Measurements from ENCODE around the gene LNX2.

DNA sequence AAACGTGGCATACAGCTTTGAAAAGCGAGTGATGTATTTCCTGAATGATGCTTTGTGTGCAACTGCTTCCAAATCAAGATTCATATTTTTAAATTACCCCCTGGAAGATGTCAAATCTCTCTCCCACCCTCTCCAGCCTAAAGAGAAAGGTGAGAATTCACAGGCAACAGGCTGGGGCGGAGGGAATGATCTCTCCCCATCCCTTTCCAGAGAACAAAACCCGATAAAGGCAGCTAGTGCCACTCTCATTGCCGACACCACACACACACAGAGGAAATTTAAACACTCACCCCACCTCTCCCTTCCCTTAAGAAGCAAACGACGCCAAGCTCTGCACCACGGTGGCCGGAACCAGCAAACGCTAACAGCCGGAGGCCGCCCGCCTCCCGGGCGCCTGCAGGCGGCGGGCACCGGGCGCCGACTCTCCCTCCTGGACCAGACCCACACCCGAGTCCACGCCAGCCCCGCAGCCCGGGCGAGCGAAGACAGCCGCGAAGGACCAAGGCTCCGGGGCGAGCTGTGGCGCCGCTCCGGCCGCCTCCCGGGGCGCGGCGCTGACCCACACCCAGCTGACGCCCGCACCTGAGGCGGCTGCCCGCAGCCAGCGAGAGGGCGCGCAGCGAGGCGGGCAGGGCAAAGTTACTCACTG is 477 bp downstream of the LNX2 start:
- TF ChIP-seq, protein P1, sequence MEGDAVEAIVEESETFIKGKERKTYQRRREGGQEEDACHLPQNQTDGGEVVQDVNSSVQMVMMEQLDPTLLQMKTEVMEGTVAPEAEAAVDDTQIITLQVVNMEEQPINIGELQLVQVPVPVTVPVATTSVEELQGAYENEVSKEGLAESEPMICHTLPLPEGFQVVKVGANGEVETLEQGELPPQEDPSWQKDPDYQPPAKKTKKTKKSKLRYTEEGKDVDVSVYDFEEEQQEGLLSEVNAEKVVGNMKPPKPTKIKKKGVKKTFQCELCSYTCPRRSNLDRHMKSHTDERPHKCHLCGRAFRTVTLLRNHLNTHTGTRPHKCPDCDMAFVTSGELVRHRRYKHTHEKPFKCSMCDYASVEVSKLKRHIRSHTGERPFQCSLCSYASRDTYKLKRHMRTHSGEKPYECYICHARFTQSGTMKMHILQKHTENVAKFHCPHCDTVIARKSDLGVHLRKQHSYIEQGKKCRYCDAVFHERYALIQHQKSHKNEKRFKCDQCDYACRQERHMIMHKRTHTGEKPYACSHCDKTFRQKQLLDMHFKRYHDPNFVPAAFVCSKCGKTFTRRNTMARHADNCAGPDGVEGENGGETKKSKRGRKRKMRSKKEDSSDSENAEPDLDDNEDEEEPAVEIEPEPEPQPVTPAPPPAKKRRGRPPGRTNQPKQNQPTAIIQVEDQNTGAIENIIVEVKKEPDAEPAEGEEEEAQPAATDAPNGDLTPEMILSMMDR (conservative IDR thresholded peaks at IDR 0.05; ENCODE audit: low read length) = peak; percentile 30
- no peak for TF ChIP-seq EZH2phosphoT487 (IDR thresholded peaks at IDR 0.05; ENCODE audit: borderline replicate concordance)

Measured in Loucy (cell line).